Kidney epithelial cell (primary cell): ENCODE results near the gene KRT80. TPM values are rescaled to one million over a fixed set of nuclear protein-coding genes. Genes with fewer than 3 reads are reported as not detected.

Experiments
- DNase-seq: peaks from one replicate; pipeline ENCODE4 v3.0.0-alpha.2; 2010; ENCODE audit warnings: low read depth
- H3K27me3 ChIP-seq: 2 replicates; pipeline ENCODE4 v1.6.0; 2011; ENCODE audit warnings: low read length; ENCODE audit not compliant: control insufficient read depth, insufficient read depth
- H3K36me3 ChIP-seq: 2 replicates; pipeline ENCODE4 v1.5.1; 2011; ENCODE audit warnings: low read length; ENCODE audit not compliant: control insufficient read depth, insufficient read depth
- H3K4me3 ChIP-seq: 2 replicates; pipeline ENCODE4 v1.5.1; 2011; ENCODE audit warnings: low read depth, mild to moderate bottlenecking, control low read depth, low read length
- CTCF ChIP-seq: IDR thresholded peaks from 2 replicates; pipeline ENCODE4 v1.5.1; 2011; ENCODE audit warnings: mild to moderate bottlenecking, moderate library complexity, low read length, control low read depth, inconsistent platforms; ENCODE audit not compliant: insufficient read depth, poor library complexity, severe bottlenecking
- total RNA-seq: library from RNA; depleted of rRNA; stranded (reverse); fragments of >200 nt; gene quantifications from 2 replicates; pipeline ENCODE4 v1.2.3, GENCODE V29; 2015

Gene KRT80
- total RNA-seq, 1 donor from 2014 or later = 19.4 TPM

- no peaks in the 10 kb centered on the region for H3K36me3 ChIP-seq
- H3K27me3 ChIP-seq = no peaks in the 10 kb centered on the region
- no peak for TF ChIP-seq CTCF
- no peak overlapping the region for H3K4me3 ChIP-seq
- DNase-seq = no peak
Observed at GRCh38 chr12:52214421-52214802, 22.6 kb upstream of the KRT80 start.

- H3K36me3 ChIP-seq = no peaks in the 10 kb centered on the region
- TF ChIP-seq CTCF = peak; percentile 100
- H3K4me3 ChIP-seq = no peak overlapping the region
- no peak for DNase-seq
- no peaks in the 10 kb centered on the region for H3K27me3 ChIP-seq
Observed at GRCh38 chr12:52213564-52214420, 22.0 kb upstream of the KRT80 start.

GRCh38 chr12:52212701-52213563 is 21.1 kb upstream of the KRT80 start:
- H3K4me3 ChIP-seq = no peak overlapping the region
- H3K27me3 ChIP-seq = no peaks in the 10 kb centered on the region
- DNase-seq = no peak
- no peaks in the 10 kb centered on the region for H3K36me3 ChIP-seq
- no peak for TF ChIP-seq CTCF

DNA sequence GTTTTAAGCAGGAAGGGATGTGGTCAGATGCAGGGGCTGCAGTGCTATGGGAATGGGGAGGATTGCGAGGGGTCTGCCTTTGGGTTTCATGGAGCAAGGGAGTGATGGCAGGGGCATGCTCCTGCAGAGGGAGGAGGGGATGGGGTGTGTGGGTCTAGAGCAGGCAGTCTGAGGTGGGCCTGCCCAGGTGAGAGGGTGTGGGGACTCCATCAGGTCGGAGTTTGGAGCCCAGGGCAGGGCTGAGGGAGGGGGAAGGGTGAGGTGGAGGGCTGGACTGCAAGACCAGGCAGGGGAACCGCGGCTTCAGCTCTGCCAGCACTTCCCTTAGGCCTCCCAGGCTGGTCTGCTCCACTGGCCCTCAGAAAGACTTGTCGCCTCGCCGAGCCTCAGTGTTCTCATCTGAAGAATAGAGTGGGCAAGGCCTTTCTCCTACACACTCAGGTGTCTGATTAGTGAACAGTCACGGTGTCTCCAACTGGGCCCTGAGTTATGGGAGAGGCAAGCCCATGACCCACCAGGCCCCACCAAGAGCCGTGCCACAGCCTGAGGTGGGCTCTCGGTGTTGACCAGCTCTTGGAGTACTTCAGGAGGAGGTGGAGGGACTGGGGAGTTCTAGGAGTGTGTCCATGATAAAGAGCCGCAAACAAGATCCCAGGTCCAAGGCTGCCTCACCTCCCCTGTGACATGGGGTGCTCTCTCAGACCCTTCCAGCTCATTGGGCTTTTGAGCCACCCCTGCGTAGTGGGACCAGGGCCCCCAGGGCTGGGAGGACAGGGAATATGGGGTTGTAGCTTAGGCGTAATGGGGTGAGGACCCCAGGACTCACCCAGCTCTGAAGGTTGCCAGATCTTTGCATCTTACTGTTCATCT is 20.1 kb upstream of the KRT80 start:
- Histone ChIP-seq H3K27me3 (no peaks in the 10 kb centered on the region), H3K36me3 (no peaks in the 10 kb centered on the region), H3K4me3 (no peak overlapping the region)
- no peak for DNase-seq
- no peak for TF ChIP-seq CTCF

- Histone ChIP-seq H3K4me3 (no peak overlapping the region), H3K27me3 (no peaks in the 10 kb centered on the region), H3K36me3 (no peaks in the 10 kb centered on the region)
- TF ChIP-seq CTCF = no peak
- DNase-seq = no peak
Observed at GRCh38 chr12:52210925-52211650, 19.3 kb upstream of the KRT80 start.
